H1 (cell line): ENCODE results near the gene SMARCA4. TPM values are rescaled to one million over a fixed set of nuclear protein-coding genes. Genes with fewer than 3 reads are reported as not detected.

ENCODE experiments used
- CTCF ChIA-PET: fragments of 300-600 bp; sonication (Branson Sonifier 250); formaldehyde crosslinking; loops from one replicate; lab custom pipeline; 2021; ENCODE audit not compliant: partially characterized antibody; lab: Charles Lee
- POLR2A ChIA-PET: fragments of 300-600 bp; sonication (Branson Sonifier 250); formaldehyde crosslinking; loops from one replicate; lab custom pipeline; 2021; ENCODE audit warnings: inconsistent platforms; ENCODE audit not compliant: partially characterized antibody; lab: Charles Lee
- DNase-seq, 2 experiments: peaks; one replicate each; pipeline versions ENCODE4 v3.0.0 to v3.0.0-alpha.2; 2010 to 2022; ENCODE audit warnings: low spot score in 2 of 2, low read depth in 1 of 2, mixed read lengths in 1 of 2
- FAIRE-seq: peaks from 2 replicates; lab custom pipeline; 2011; peaks lifted over from hg19 to GRCh38; lab: Jason Lieb, UNC
- H2AFZ ChIP-seq: 2 replicates; pipeline ENCODE4 v1.8.1; 2012; ENCODE audit warnings: low read length, inconsistent platforms
- H2AK5ac ChIP-seq: 2 replicates; pipeline ENCODE4 v1.6.1; 2013; ENCODE audit warnings: low read depth, low read length
- H2BK120ac ChIP-seq: replicated peaks from 2 replicates; pipeline ENCODE3; 2013; ENCODE audit warnings: low read depth, low read length, inconsistent platforms
- H2BK12ac ChIP-seq: 2 replicates; pipeline ENCODE4 v1.6.1; 2013; ENCODE audit warnings: low read depth, low read length
- H2BK15ac ChIP-seq: 2 replicates; pipeline ENCODE4 v1.6.1; 2013; ENCODE audit warnings: low read length
- H2BK20ac ChIP-seq: 2 replicates; pipeline ENCODE4 v1.6.1; 2013; ENCODE audit warnings: low read length
- H2BK5ac ChIP-seq: 2 replicates; pipeline ENCODE4 v1.6.1; 2013; ENCODE audit warnings: low read depth, low read length
- H3K14ac ChIP-seq: 2 replicates; pipeline ENCODE4 v1.6.1; 2013; ENCODE audit warnings: inconsistent platforms; ENCODE audit not compliant: insufficient read length
- H3K18ac ChIP-seq: 2 replicates; pipeline ENCODE4 v1.6.1; 2013; ENCODE audit warnings: low read length; ENCODE audit errors: extremely low read depth
- H3K23ac ChIP-seq: 2 replicates; pipeline ENCODE4 v1.6.1; 2013; ENCODE audit warnings: inconsistent platforms; ENCODE audit not compliant: insufficient read length
- H3K23me2 ChIP-seq: 2 replicates; pipeline ENCODE4 v1.6.1; 2013; ENCODE audit warnings: low read depth, low read length
- H3K27ac ChIP-seq: 2 replicates; pipeline ENCODE4 v1.6.1; 2011; ENCODE audit warnings: low read depth, low read length, inconsistent platforms
- H3K27me3 ChIP-seq, 4 experiments: replicated peaks in 1 of 4; 1 replicate in 1 of 4; 2 replicates in 3 of 4; pipeline versions ENCODE4 v1.6.1 to v1.8.1; 2011 to 2013; ENCODE audit warnings: low read length in 3 of 4, mild to moderate bottlenecking in 3 of 4, inconsistent platforms in 2 of 4, mixed read lengths in 2 of 4, moderate library complexity in 1 of 4; ENCODE audit not compliant: control insufficient read depth in 3 of 4, insufficient read depth in 3 of 4; ENCODE audit errors: extremely low read depth in 1 of 4
- H3K36me3 ChIP-seq, 4 experiments: 2 replicates each; pipeline versions ENCODE4 v1.6.1 to v1.8.1; 2011 to 2013; ENCODE audit warnings: mild to moderate bottlenecking in 4 of 4, low read length in 3 of 4, moderate library complexity in 2 of 4, control low read depth in 1 of 4, inconsistent platforms in 1 of 4; ENCODE audit not compliant: insufficient read depth in 4 of 4, control insufficient read depth in 2 of 4
- H3K4ac ChIP-seq: replicated peaks from 2 replicates; pipeline ENCODE3; 2013; ENCODE audit warnings: low read length, low read depth, mixed read lengths, inconsistent platforms; ENCODE audit not compliant: insufficient read length
- H3K4me1 ChIP-seq, 4 experiments: replicated peaks in 1 of 4; 1 replicate in 1 of 4; 2 replicates in 3 of 4; pipeline versions ENCODE4 v1.6.1 to v1.8.1; 2011 to 2013; ENCODE audit warnings: low read length in 3 of 4, inconsistent platforms in 2 of 4, mixed read lengths in 1 of 4; ENCODE audit not compliant: insufficient read depth in 4 of 4, control insufficient read depth in 3 of 4
- H3K4me2 ChIP-seq, 2 experiments: 2 replicates each; pipeline versions ENCODE4 v1.6.1 to v1.8.1; 2011 to 2013; ENCODE audit warnings: low read depth in 2 of 2, low read length in 2 of 2, control low read depth in 1 of 2, inconsistent platforms in 1 of 2, mild to moderate bottlenecking in 1 of 2; ENCODE audit not compliant: insufficient read depth in 1 of 2
- H3K4me3 ChIP-seq, 4 experiments: fragments of 200-600, 300-600 bp in 1 of 4; sonication (generic), shearing (Covaris generic), sonication (Bioruptor Twin) in 1 of 4; 2 replicates each; pipeline versions ENCODE4 v1.5.1 to v1.8.1; 2011 to 2016; ENCODE audit warnings: low read length in 4 of 4, low read depth in 3 of 4, control low read depth in 2 of 4, inconsistent platforms in 2 of 4, mild to moderate bottlenecking in 2 of 4, mixed read lengths in 1 of 4, moderate library complexity in 1 of 4; ENCODE audit not compliant: insufficient read depth in 2 of 4; ENCODE audit errors: extremely low read depth in 1 of 4
- H3K56ac ChIP-seq: replicated peaks from 2 replicates; pipeline ENCODE3; 2013; ENCODE audit warnings: low read depth, mild to moderate bottlenecking, mixed read lengths, low read length, inconsistent platforms; ENCODE audit not compliant: insufficient read length
- H3K79me1 ChIP-seq: 2 replicates; pipeline ENCODE4 v1.6.1; 2013; ENCODE audit warnings: low read depth, low read length, control low read depth
- H3K79me2 ChIP-seq, 2 experiments: 2 replicates each; pipeline versions ENCODE4 v1.6.1 to v1.8.1; 2012 to 2013; ENCODE audit warnings: low read length in 2 of 2, mild to moderate bottlenecking in 2 of 2, inconsistent platforms in 1 of 2; ENCODE audit not compliant: insufficient read depth in 2 of 2, control insufficient read depth in 1 of 2
- H3K9ac ChIP-seq, 4 experiments: replicated peaks in 1 of 4; 1 replicate in 1 of 4; 2 replicates in 3 of 4; pipeline versions ENCODE4 v1.6.1 to v1.8.1; 2011 to 2013; ENCODE audit warnings: low read depth in 3 of 4, low read length in 3 of 4, control low read depth in 2 of 4, mild to moderate bottlenecking in 2 of 4, moderate library complexity in 2 of 4, inconsistent platforms in 1 of 4; ENCODE audit errors: extremely low read depth in 1 of 4
- H3K9me3 ChIP-seq, 2 experiments: 2 replicates each; pipeline versions ENCODE4 v1.6.1 to v1.8.1; 2012 to 2013; ENCODE audit warnings: mild to moderate bottlenecking in 2 of 2, moderate library complexity in 2 of 2, control low read depth in 1 of 2, inconsistent platforms in 1 of 2, low read depth in 1 of 2, low read length in 1 of 2, mixed read lengths in 1 of 2; ENCODE audit not compliant: insufficient read depth in 2 of 2
- H4K20me1 ChIP-seq, 2 experiments: replicated peaks in 1 of 2; 2 replicates each; pipeline versions ENCODE3 to v1.8.1; 2011 to 2013; ENCODE audit warnings: inconsistent platforms in 2 of 2, low read length in 2 of 2, mild to moderate bottlenecking in 1 of 2; ENCODE audit not compliant: insufficient read depth in 2 of 2, control insufficient read depth in 1 of 2
- H4K5ac ChIP-seq: 2 replicates; pipeline ENCODE4 v1.6.1; 2013; ENCODE audit warnings: low read length, low read depth, mixed read lengths, inconsistent platforms; ENCODE audit not compliant: insufficient read length
- H4K8ac ChIP-seq: 2 replicates; pipeline ENCODE4 v1.8.0; 2013; ENCODE audit warnings: mild to moderate bottlenecking, moderate library complexity, low read length, inconsistent platforms; ENCODE audit not compliant: insufficient read depth; ENCODE audit errors: extremely low read depth
- H4K91ac ChIP-seq: replicated peaks from 2 replicates; pipeline ENCODE3; 2013; ENCODE audit warnings: low read length, mixed read lengths, inconsistent platforms; ENCODE audit not compliant: insufficient read length
- BCL11A ChIP-seq, 2 experiments: IDR thresholded peaks; one replicate each; pipeline ENCODE4 v1.6.1; 2011; ENCODE audit warnings: low read depth in 2 of 2, low read length in 2 of 2, mild to moderate bottlenecking in 2 of 2
- CEBPB ChIP-seq: IDR thresholded peaks from 2 replicates; pipeline ENCODE4 v1.6.1; 2012; ENCODE audit warnings: low read depth, low read length
- CTBP2 ChIP-seq: IDR thresholded peaks from 2 replicates; pipeline ENCODE4 v1.7.0; 2011; ENCODE audit warnings: borderline replicate concordance, mild to moderate bottlenecking, moderate library complexity, mixed read lengths, low read length; ENCODE audit not compliant: insufficient read depth, insufficient read length
- JUN ChIP-seq: IDR thresholded peaks from 2 replicates; pipeline ENCODE4 v1.6.1; 2011; ENCODE audit warnings: low read depth, mild to moderate bottlenecking, improper control_type of control experiment, low read length
- KDM4A ChIP-seq: IDR thresholded peaks from one replicate; pipeline ENCODE4 v1.7.1; 2012; ENCODE audit warnings: low read depth, mild to moderate bottlenecking, moderate library complexity, low read length, inconsistent platforms; ENCODE audit not compliant: severe bottlenecking
- NANOG ChIP-seq: IDR thresholded peaks from 2 replicates; pipeline ENCODE4 v1.6.1; 2011; ENCODE audit warnings: low read length, low read depth, mild to moderate bottlenecking, inconsistent platforms; ENCODE audit not compliant: insufficient read depth, poor library complexity, severe bottlenecking
- RXRA ChIP-seq: IDR thresholded peaks from 2 replicates; pipeline ENCODE4 v1.6.1; 2011; ENCODE audit warnings: low read depth, mild to moderate bottlenecking, low read length, moderate library complexity; ENCODE audit not compliant: insufficient read depth
- SP1 ChIP-seq: IDR thresholded peaks from 2 replicates; pipeline ENCODE4 v1.6.1; 2011; ENCODE audit warnings: low read depth, low read length
- SUZ12 ChIP-seq: fragments of 200-600 bp; sonication (generic); IDR thresholded peaks from 2 replicates; pipeline ENCODE4 v1.6.1; 2012; ENCODE audit warnings: mild to moderate bottlenecking, inconsistent platforms, low read length, moderate library complexity, mixed read lengths
- TBP ChIP-seq: IDR thresholded peaks from 2 replicates; pipeline ENCODE4 v1.6.1; 2011; ENCODE audit warnings: low read depth, low read length, improper control_type of control experiment
- TEAD4 ChIP-seq: IDR thresholded peaks from 2 replicates; pipeline ENCODE4 v1.6.1; 2012; ENCODE audit warnings: low read depth, low read length, inconsistent platforms, mixed read lengths
- whole genome bisulfite sequencing, 2 experiments: shearing (Covaris generic) in 1 of 2; methylation state at CpG; one replicate each; pipeline versions ENCODE4 v1.1.6 to v1.1.7; 2013 to 2015; ENCODE audit warnings: low lambda C conversion rate in 2 of 2, mixed read lengths in 2 of 2, inconsistent platforms in 1 of 2, low coverage in 1 of 2, missing lambda C conversion rate in 1 of 2; ENCODE audit not compliant: insufficient replicate concordance in 2 of 2, insufficient coverage in 1 of 2, insufficient read length in 1 of 2; ENCODE audit errors: extremely low coverage in 1 of 2, missing lambda C conversion rate in 1 of 2; 5-methylcytosine and 5-hydroxymethylcytosine counted together
- polyA plus RNA-seq, 7 experiments: library from polyadenylated mRNA; depleted of rRNA in 3 of 7; stranded (reverse) in 5 of 7; unstranded in 2 of 7; fragments of >200 nt in 5 of 7; fragments of 200-250 nt in 2 of 7; gene quantifications; 1 replicate in 5 of 7; 2 replicates in 1 of 7; 4 replicates in 1 of 7; pipeline versions ENCODE4 v1.2.1 to v1.2.3, GENCODE V29; 2011 to 2013; ENCODE audit warnings: missing spikeins in 2 of 7, mixed read lengths in 2 of 7
- total RNA-seq: library from RNA; stranded (reverse); fragmentation: NEBNext Ultra II Directional; extraction: Animal tissue kit (Norgen Biotek cat#: 25700); gene quantifications from 2 replicates; pipeline ENCODE4 v1.2.1, GENCODE V29; 2021
- TF ChIP-seq, protein P1 (sequence below): IDR thresholded peaks from 2 replicates; pipeline ENCODE4 v1.6.1; 2012; ENCODE audit warnings: inconsistent platforms
- TF ChIP-seq, protein P2 (sequence below): IDR thresholded peaks from 2 replicates; pipeline ENCODE4 v1.6.1; 2012; ENCODE audit warnings: inconsistent platforms

The SMARCA4 gene
- total and polyA plus RNA-seq, 2 of the 8 experiments (the other 6 are each of a cell fraction or from before 2014, with no cell fraction given), result 86.4 to 263 TPM

DNA sequence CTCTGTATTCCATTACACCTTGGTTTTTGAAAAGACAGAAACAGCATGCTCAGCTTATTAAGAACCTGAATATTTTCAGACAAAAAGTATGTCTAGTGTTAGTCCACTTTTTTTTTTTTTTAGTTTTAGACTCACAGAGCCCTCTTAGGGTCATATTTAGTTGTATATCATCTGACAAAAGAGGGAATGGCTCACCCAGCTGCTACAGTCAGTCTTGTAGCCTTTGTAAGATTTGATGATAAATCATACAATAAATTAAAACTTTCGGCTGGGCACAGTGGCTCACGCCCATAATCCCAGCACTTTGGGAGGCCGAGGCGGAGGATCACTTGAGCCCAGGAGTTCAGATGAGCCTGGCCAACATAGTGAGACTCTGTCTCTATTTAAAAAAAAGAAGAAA is 84.7 kb downstream of the SMARCA4 start:
- ChIA-PET CTCF (interaction anchor here (0.7 to 3.2 kb wide), 2 partner anchors 10 to 214 kb away, joined by 3 to 14 read pairs; no protein-coding TSS in a partner anchor), POLR2A (interaction anchor here (1.7 kb wide), 1 partner anchor 9 kb away, joined by 6 read pairs; no protein-coding TSS in a partner anchor)
- Histone ChIP-seq H3K14ac (no peak overlapping the region), H3K4me2 (no peak overlapping the region), H4K8ac (no peak overlapping the region), H3K27me3 (no peaks in the 10 kb centered on the region), H2AFZ (no peak overlapping the region), H3K4me3 (no peak overlapping the region), H4K20me1 (peaks cover 1 to 7% of the 10 kb centered on the region in 2 experiments), H2BK12ac (no peak overlapping the region), H3K23me2 (no peaks in the 10 kb centered on the region), H2BK15ac (no peak overlapping the region), H3K4ac (no peak overlapping the region), H4K91ac (no peak overlapping the region), H3K27ac (no peak overlapping the region), H2AK5ac (no peak overlapping the region), H3K79me1 (peaks cover 7% of the 10 kb centered on the region; the same call in 1 of the 2 replicates), H3K23ac (no peak overlapping the region), H3K4me1 (no peaks in the 10 kb centered on the region), H3K79me2 (no peaks in the 10 kb centered on the region), H2BK120ac (no peak overlapping the region), H4K5ac (no peak overlapping the region), H2BK20ac (no peak overlapping the region), H3K56ac (no peak overlapping the region), H3K9me3 (no peaks in the 10 kb centered on the region), H2BK5ac (no peak overlapping the region), H3K36me3 (peaks cover 12 to 38% (median 24%) of the 10 kb centered on the region in 4 experiments; a peak in 7 of 8 replicates), H3K9ac (no peak overlapping the region), H3K18ac (no peak overlapping the region)
- no peak for DNase-seq
- WGBS, 2 experiments, result 96% methylated on average over 4 of the region's 4 CpGs; no CpG with 5 or more reads in 1 of the 2 experiments
- FAIRE-seq, result no peak
- TF ChIP-seq CTBP2 (no peak), CEBPB (no peak), SP1 (no peak), NANOG (no peak), SUZ12 (no peak), TEAD4 (no peak), JUN (no peak), BCL11A (IDR thresholded peaks at IDR 0.05; ENCODE audit: low read depth in 2 of 2, low read length in 2 of 2) (no peak), RXRA (no peak), TBP (no peak), KDM4A (no peak)
- TF ChIP-seq, protein P1, sequence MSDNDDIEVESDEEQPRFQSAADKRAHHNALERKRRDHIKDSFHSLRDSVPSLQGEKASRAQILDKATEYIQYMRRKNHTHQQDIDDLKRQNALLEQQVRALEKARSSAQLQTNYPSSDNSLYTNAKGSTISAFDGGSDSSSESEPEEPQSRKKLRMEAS, result no peak
- TF ChIP-seq, protein P2, sequence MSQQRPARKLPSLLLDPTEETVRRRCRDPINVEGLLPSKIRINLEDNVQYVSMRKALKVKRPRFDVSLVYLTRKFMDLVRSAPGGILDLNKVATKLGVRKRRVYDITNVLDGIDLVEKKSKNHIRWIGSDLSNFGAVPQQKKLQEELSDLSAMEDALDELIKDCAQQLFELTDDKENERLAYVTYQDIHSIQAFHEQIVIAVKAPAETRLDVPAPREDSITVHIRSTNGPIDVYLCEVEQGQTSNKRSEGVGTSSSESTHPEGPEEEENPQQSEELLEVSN, result no peak
